Calu3 (cell line): ENCODE results near the gene EXD3. TPM values are rescaled to one million over a fixed set of nuclear protein-coding genes. Genes with fewer than 3 reads are reported as not detected.

Source experiments
- BruUV-seq: library from RNA; stranded (reverse); fragments of 400-500 nt; replicated peaks from 2 replicates; lab custom pipeline; 2021; lab: Mats Ljungman, UMichigan
- CTCF ChIA-PET: fragments of 300-600 bp; sonication (Branson Sonifier 250); formaldehyde crosslinking; loops from one replicate; lab custom pipeline; 2022; ENCODE audit warnings: antibody characterized with exemption; lab: Charles Lee
- DNase-seq: peaks from one replicate; pipeline ENCODE4 v3.0.0; 2022
- H3K27ac Mint-ChIP-seq: one replicate; pipeline ENCODE4 v1.8.0; 2022; ENCODE audit warnings: mixed read lengths; ENCODE audit not compliant: unreplicated experiment
- H3K27me3 Mint-ChIP-seq: one replicate; pipeline ENCODE4 v1.8.0; 2022; ENCODE audit warnings: mixed read lengths; ENCODE audit not compliant: unreplicated experiment
- H3K36me3 Mint-ChIP-seq: one replicate; pipeline ENCODE4 v1.8.0; 2022; ENCODE audit warnings: mild to moderate bottlenecking, moderate library complexity, mixed read lengths; ENCODE audit not compliant: insufficient read depth, unreplicated experiment
- H3K4me1 Mint-ChIP-seq: one replicate; pipeline ENCODE4 v1.8.0; 2022; ENCODE audit warnings: mild to moderate bottlenecking, low read depth, mixed read lengths; ENCODE audit not compliant: unreplicated experiment
- H3K4me3 Mint-ChIP-seq: one replicate; pipeline ENCODE4 v1.8.0; 2022; ENCODE audit warnings: mild to moderate bottlenecking, low read depth, moderate library complexity, mixed read lengths; ENCODE audit not compliant: unreplicated experiment
- H3K9me3 Mint-ChIP-seq: one replicate; pipeline ENCODE4 v1.8.0; 2022; ENCODE audit warnings: low read depth, mixed read lengths; ENCODE audit not compliant: unreplicated experiment
- intact Hi-C: fragments of 100-400 bp; cut with micrococcal nuclease; formaldehyde crosslinking; loops from one replicate; pipeline ENCODE4 v1.10.0; 2022; ENCODE audit not compliant: unreplicated experiment
- total RNA-seq: library from RNA; stranded (reverse); gene quantifications from 2 replicates; pipeline ENCODE4 v1.2.3, GENCODE V29; 2022
- TF ChIP-seq, protein P1 (sequence below): fragments of 200-600 bp; IDR thresholded peaks from one replicate; pipeline ENCODE4 v1.8.0; 2022; ENCODE audit warnings: antibody characterized with exemption; ENCODE audit not compliant: unreplicated experiment

EXD3 gene
- total RNA-seq, 1 experiment from 2014 or later = 13.2 TPM

DNA sequence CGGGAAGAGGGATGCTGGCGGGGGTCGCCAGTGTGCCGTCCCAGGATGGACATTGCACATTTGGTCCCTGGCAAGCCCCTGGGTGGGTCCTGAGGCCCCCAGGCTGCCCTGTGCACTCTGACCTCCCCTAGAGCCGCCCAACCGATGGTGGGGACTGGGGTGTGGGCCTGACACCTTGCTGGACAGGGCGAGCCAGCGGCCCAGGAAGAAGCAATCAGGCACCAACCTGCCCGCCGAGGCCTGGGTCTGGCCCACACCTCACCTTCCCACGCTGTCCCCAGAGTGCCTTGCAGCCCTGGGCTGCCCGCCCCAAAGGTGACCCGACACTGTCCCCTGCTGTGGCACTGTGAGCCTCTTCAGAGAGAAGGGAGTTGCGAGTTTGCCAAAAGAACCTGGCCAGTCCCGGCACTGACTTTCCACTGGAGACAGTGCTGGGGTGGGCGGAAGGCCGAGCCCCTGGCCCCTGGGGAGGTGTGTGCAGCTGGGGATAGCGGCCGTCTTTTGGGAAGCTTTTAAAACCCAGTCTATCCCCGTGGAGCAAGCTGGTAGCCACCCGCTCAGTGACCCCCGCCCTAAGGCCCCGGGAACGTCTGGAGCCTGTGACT is 108.9 kb downstream of the EXD3 start:
- H3K36me3 Mint-ChIP-seq = peaks cover 4% of the 10 kb centered on the region
- no peaks in the 10 kb centered on the region for H3K4me1 Mint-ChIP-seq
- intact Hi-C loops = no loop called here
- TF ChIP-seq, protein P1, sequence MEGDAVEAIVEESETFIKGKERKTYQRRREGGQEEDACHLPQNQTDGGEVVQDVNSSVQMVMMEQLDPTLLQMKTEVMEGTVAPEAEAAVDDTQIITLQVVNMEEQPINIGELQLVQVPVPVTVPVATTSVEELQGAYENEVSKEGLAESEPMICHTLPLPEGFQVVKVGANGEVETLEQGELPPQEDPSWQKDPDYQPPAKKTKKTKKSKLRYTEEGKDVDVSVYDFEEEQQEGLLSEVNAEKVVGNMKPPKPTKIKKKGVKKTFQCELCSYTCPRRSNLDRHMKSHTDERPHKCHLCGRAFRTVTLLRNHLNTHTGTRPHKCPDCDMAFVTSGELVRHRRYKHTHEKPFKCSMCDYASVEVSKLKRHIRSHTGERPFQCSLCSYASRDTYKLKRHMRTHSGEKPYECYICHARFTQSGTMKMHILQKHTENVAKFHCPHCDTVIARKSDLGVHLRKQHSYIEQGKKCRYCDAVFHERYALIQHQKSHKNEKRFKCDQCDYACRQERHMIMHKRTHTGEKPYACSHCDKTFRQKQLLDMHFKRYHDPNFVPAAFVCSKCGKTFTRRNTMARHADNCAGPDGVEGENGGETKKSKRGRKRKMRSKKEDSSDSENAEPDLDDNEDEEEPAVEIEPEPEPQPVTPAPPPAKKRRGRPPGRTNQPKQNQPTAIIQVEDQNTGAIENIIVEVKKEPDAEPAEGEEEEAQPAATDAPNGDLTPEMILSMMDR = no peak
- H3K4me3 Mint-ChIP-seq = no peak overlapping the region
- CTCF ChIA-PET = no interaction called here
- H3K27ac Mint-ChIP-seq = no peak overlapping the region
- H3K27me3 Mint-ChIP-seq = no peaks in the 10 kb centered on the region
- no peak for DNase-seq
- H3K9me3 Mint-ChIP-seq = no peaks in the 10 kb centered on the region
- BruUV-seq = no TSS peak

DNA sequence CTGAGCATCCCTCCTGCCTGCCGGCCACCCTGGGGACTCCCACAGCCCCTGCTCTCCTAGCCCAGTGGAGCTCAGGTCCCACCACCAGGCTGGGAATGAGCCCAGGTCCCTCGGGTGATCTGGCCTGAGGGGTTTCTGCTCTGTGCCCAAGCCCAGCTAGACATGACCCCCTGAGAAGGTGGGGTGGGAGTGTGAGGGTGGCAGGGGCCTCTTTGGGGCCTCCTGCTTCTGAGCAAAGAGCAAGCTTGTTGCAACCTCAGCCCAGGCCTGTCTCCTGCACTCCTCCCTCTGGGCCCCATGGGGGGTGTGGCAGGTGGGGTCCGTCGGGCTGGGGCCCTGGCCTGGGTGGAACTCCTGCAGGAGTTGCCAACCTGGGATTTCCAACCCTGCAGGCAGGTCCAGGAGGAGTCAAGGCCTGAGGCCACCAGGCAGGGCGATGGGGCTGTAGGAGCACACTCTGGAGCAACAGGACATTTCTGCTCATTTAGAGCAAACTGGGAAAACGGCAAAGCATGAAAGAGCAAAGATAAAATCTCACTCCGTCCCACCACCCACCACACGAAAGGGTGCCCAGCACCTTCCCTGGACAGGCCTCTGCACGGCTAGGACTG is 109.5 kb downstream of the EXD3 start:
- BruUV-seq = no TSS peak
- Mint-ChIP-seq H3K36me3 (no peaks in the 10 kb centered on the region), H3K9me3 (no peaks in the 10 kb centered on the region), H3K4me1 (no peaks in the 10 kb centered on the region), H3K4me3 (no peak overlapping the region), H3K27ac (no peak overlapping the region), H3K27me3 (no peaks in the 10 kb centered on the region)
- TF ChIP-seq, protein P1 = no peak
- intact Hi-C loops = no loop called here
- CTCF ChIA-PET = no interaction called here
- no peak for DNase-seq

DNA sequence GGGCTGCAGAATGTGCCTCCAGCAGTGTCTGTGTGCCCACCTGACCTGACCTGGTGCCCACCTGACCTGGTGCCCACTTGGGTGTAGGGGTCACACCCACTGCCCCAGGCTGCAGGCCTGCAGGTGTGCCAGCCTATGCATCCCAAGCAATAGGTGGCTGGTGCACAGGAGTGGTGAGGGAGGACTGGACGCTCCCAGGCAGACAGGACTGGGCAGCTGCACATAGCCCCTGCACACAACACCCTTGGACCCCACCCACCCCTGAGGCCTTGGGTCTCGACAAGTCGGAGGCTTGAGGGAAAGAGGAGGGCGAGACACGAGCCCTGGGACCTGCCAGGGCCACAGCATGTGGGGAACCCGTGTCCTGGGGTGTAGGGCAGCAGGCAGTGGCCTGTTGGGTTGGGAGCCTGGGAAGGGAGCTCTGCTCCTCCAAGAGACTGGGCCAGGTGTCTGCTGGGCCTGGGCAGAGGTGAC is 110.1 kb downstream of the EXD3 start:
- no peaks in the 10 kb centered on the region for H3K36me3 Mint-ChIP-seq
- no peaks in the 10 kb centered on the region for H3K4me1 Mint-ChIP-seq
- H3K4me3 Mint-ChIP-seq = no peak overlapping the region
- intact Hi-C loops = no loop called here
- no peaks in the 10 kb centered on the region for H3K27me3 Mint-ChIP-seq
- H3K27ac Mint-ChIP-seq = no peak overlapping the region
- no peak for DNase-seq
- BruUV-seq = no TSS peak
- CTCF ChIA-PET = interaction anchor here (0.6 kb wide), 1 partner anchor 737 kb away, joined by 4 read pairs; no protein-coding TSS in a partner anchor
- no peaks in the 10 kb centered on the region for H3K9me3 Mint-ChIP-seq
- TF ChIP-seq, protein P1 = no peak

DNA sequence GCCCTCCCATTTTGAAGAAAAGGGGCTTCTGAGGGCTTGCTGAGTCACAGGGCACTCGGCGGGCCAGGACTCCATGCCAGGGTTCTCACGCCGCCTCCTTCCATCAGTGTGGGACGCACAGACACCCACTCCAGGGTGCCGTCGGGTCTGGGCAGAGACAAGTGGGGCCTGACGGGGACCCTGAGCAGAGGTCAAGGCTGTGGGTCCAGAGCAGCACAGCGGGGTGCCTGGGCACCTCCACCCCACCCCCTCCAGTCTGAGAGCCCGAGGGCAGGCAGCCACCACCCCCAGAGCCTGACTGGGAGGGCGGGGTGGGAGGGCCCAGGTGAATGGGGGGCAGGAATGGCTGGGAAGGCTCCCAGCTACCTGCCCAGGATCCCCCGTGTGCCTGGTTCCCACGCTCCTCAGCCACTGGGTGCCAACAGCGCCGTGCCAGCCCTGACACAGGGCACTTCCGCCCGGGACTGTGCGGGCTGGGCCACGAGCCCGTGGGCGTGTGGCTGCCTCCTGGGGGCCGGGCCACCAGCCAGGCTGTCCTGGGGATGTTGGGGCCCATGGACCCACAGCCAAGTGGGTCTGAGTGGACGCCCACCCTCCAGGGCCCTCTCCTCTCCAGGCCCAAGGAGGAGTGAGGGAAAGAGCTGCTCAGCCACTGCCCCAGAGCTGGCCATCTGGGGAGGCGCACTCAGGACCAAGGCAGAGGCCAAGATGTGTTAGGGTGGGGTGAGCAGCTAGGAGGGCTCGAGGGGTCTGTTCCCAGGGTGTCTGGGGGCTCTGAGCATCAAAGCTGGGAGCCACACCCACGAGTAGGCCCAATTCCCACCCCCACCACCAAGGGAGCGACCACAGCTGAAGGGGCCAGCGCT is 110.7 kb downstream of the EXD3 start:
- intact Hi-C loops = no loop called here
- TF ChIP-seq, protein P1 = no peak
- Mint-ChIP-seq H3K4me3 (no peak overlapping the region), H3K27ac (no peak overlapping the region), H3K36me3 (peaks cover 3% of the 10 kb centered on the region), H3K9me3 (no peaks in the 10 kb centered on the region), H3K4me1 (no peaks in the 10 kb centered on the region), H3K27me3 (no peaks in the 10 kb centered on the region)
- no TSS peak for BruUV-seq
- CTCF ChIA-PET = interaction anchor here (0.6 to 1.0 kb wide), 2 partner anchors 13 to 736 kb away, joined by 3 to 4 read pairs; no protein-coding TSS in a partner anchor
- no peak for DNase-seq
